OCI-LY7 (cell line): ENCODE results near the gene BAHCC1.
A peak's percentile ranks its signal among the peaks of the same experiment; 100 is the strongest.

Source experiments
- EZH2phosphoT487 ChIP-seq: fragments of 200-600 bp; sonication (generic); IDR thresholded peaks from 2 replicates; pipeline ENCODE4 v1.6.1; 2018; ENCODE audit warnings: low read depth, borderline replicate concordance, mild to moderate bottlenecking, mixed run types, antibody characterized with exemption, low read length, moderate library complexity, mixed read lengths
- TF ChIP-seq, protein P1 (sequence below): fragments of 200-600 bp; sonication (generic); conservative IDR thresholded peaks from 2 replicates; pipeline ENCODE4 v1.5.1; 2014; ENCODE audit warnings: mild to moderate bottlenecking, antibody characterized with exemption, low read length, moderate library complexity, mixed read lengths

DNA sequence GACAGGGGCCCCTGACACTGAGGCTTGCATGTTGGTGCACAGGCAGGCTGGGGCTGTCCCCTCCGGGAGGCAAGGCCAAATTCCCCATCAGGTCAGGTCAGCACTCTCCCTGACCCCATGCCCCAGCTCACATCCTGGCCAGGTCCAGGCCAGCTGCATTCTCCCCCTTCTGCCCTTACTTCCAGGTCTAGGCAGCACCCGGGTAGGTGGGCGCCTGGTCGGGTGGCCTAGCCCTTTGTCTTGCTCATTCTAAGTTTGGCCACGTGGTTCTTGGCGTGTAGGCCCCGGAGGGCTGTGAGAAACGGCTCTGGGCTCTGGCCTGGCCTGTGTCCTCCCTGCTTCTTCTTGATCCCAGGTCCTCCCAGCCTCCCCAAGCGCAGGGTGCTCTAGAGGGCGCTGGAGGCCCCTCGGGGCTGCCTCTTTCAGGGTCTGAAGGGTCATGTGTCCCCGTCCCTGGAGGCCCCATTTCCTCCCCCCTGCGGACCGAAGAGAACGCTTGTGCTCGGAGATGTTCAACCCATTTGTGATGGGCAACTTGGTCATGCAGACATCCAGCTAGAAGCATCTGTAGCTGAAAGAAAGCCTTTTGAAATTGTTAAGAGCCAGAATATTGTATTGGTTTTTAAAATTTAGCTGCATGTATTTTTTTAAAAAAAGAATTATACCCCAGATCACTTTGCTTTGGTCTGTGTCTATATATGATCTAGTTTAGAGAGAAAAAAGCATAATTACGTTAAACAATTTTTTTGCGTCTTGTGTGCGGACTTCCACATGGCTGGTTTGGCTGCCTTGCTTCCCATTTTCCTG is 6.7 kb downstream of the BAHCC1 start:
- TF ChIP-seq, protein P1, sequence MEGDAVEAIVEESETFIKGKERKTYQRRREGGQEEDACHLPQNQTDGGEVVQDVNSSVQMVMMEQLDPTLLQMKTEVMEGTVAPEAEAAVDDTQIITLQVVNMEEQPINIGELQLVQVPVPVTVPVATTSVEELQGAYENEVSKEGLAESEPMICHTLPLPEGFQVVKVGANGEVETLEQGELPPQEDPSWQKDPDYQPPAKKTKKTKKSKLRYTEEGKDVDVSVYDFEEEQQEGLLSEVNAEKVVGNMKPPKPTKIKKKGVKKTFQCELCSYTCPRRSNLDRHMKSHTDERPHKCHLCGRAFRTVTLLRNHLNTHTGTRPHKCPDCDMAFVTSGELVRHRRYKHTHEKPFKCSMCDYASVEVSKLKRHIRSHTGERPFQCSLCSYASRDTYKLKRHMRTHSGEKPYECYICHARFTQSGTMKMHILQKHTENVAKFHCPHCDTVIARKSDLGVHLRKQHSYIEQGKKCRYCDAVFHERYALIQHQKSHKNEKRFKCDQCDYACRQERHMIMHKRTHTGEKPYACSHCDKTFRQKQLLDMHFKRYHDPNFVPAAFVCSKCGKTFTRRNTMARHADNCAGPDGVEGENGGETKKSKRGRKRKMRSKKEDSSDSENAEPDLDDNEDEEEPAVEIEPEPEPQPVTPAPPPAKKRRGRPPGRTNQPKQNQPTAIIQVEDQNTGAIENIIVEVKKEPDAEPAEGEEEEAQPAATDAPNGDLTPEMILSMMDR: peak; percentile 81
- no peak for TF ChIP-seq EZH2phosphoT487
